GM13976 (cell line): ENCODE data around the gene DDR2.

ENCODE experiments used
- DNase-seq: peaks from one replicate; pipeline ENCODE4 v3.0.0; 2012; ENCODE audit warnings: low spot score
- CTCF ChIP-seq: IDR thresholded peaks from 2 replicates; pipeline ENCODE4 v1.5.1; 2012; ENCODE audit warnings: borderline replicate concordance, mild to moderate bottlenecking; ENCODE audit not compliant: insufficient read depth; ENCODE audit errors: extremely low read depth, missing control alignments, control extremely low read depth
- in situ Hi-C: fragments of 300-500 bp; cut with MboI; formaldehyde crosslinking; loops from one replicate; pipeline ENCODE4 v1.12.0; 2022; ENCODE audit warnings: low sequenced_read_pairs, mixed read lengths, inconsistent platforms; ENCODE audit not compliant: unreplicated experiment

Gene DDR2

GRCh38 chr1:162663086-162663485, 30.8 kb downstream of the DDR2 start:
- no peak for TF ChIP-seq CTCF
- DNase-seq, result peak; percentile 22
- in situ Hi-C loops, result no loop called here

- in situ Hi-C loops, result no loop called here
- no peak for DNase-seq
- TF ChIP-seq CTCF, result no peak
These were observed 31.4 kb downstream of the DDR2 start for GRCh38 chr1:162663589-162664106.

- in situ Hi-C loops, result no loop called here
- DNase-seq, result no peak
- no peak for TF ChIP-seq CTCF
These were observed 33.9 kb downstream of the DDR2 start for GRCh38 chr1:162666006-162666645.

GRCh38 chr1:162667381-162668080, 35.3 kb downstream of the DDR2 start:
- TF ChIP-seq CTCF, result no peak
- in situ Hi-C loops, result no loop called here
- no peak for DNase-seq

GRCh38 chr1:162670928-162671663, 38.8 kb downstream of the DDR2 start:
- in situ Hi-C loops, result no loop called here
- TF ChIP-seq CTCF, result no peak
- DNase-seq, result no peak

GRCh38 chr1:162671664-162672410, 39.6 kb downstream of the DDR2 start:
- DNase-seq, result no peak
- in situ Hi-C loops, result no loop called here
- no peak for TF ChIP-seq CTCF
